Measurements from ENCODE around the gene SLC24A4.

- TF ChIP-seq POLR2A (IDR thresholded peaks at IDR 0.05) (no peak), CTCF (IDR thresholded peaks at IDR 0.05) (no peak), POLR2AphosphoS5 (IDR thresholded peaks at IDR 0.05) (no peak)
Observed at GRCh38 chr14:92544051-92544720, 221.2 kb downstream of the SLC24A4 start.

Measured in upper lobe of left lung (tissue), 4 donors.